SK-N-SH treated with all-trans-retinoic acid at 6 μM for 48 hours (cell line): ENCODE results near the gene ZBTB42.

Source experiments
- ATAC-seq: fragments of 200-7000 bp; cut with Tn5 transposase; 3 replicates; pipeline ENCODE4 v1.9.1; 2020; ENCODE audit warnings: mild to moderate bottlenecking, moderate library complexity
- ARNTL ChIP-seq: fragments of 450-650 bp; formaldehyde crosslinking; IDR thresholded peaks from 2 replicates; pipeline ENCODE4 v1.5.0; 2020; ENCODE audit warnings: low read depth, mild to moderate bottlenecking, moderate library complexity, borderline replicate concordance
- CSDC2 ChIP-seq: fragments of 250-450 bp; sonication (Bioruptor Pico); IDR thresholded peaks from 2 replicates; pipeline ENCODE4 v1.5.0; 2020; ENCODE audit warnings: mild to moderate bottlenecking, moderate library complexity
- ESRRG ChIP-seq: fragments of 250-450 bp; sonication (Bioruptor Pico); IDR thresholded peaks from 2 replicates; pipeline ENCODE4 v1.6.1; 2021; ENCODE audit warnings: mild to moderate bottlenecking
- GLIS3 ChIP-seq: fragments of 250-450 bp; sonication (Bioruptor Pico); IDR thresholded peaks from 2 replicates; pipeline ENCODE4 v1.5.0; 2020; ENCODE audit warnings: mild to moderate bottlenecking, moderate library complexity
- ISL1 ChIP-seq: fragments of 250-450 bp; sonication (Bioruptor Pico); IDR thresholded peaks from 2 replicates; pipeline ENCODE4 v2.1.2; 2022; ENCODE audit warnings: mild to moderate bottlenecking, moderate library complexity
- OSR1 ChIP-seq: fragments of 250-450 bp; sonication (Bioruptor Pico); IDR thresholded peaks from 2 replicates; pipeline ENCODE4 v1.8.0; 2022; ENCODE audit warnings: moderate library complexity, mild to moderate bottlenecking, inconsistent platforms
- POU6F1 ChIP-seq: fragments of 250-450 bp; sonication (Bioruptor Pico); IDR thresholded peaks from 2 replicates; pipeline ENCODE4 v1.8.0; 2021; ENCODE audit warnings: low read depth, mild to moderate bottlenecking, moderate library complexity, borderline replicate concordance
- RARB ChIP-seq: fragments of 250-450 bp; sonication (Bioruptor Pico); IDR thresholded peaks from 2 replicates; pipeline ENCODE4 v1.8.0; 2021; ENCODE audit warnings: mild to moderate bottlenecking, moderate library complexity
- SNAI2 ChIP-seq: fragments of 250-450 bp; sonication (Bioruptor Pico); IDR thresholded peaks from 2 replicates; pipeline ENCODE4 v1.5.0; 2020; ENCODE audit warnings: mild to moderate bottlenecking, moderate library complexity
- TCF4 ChIP-seq: fragments of 250-450 bp; sonication (Bioruptor Pico); IDR thresholded peaks from 2 replicates; pipeline ENCODE4 v1.8.0; 2021; ENCODE audit warnings: mild to moderate bottlenecking, moderate library complexity, borderline replicate concordance
- TOX ChIP-seq: fragments of 250-450 bp; sonication (Bioruptor Pico); IDR thresholded peaks from 2 replicates; pipeline ENCODE4 v1.8.0; 2021; ENCODE audit warnings: mild to moderate bottlenecking, moderate library complexity, borderline replicate concordance
- ZC3H10 ChIP-seq: fragments of 250-450 bp; sonication (Bioruptor Pico); IDR thresholded peaks from 2 replicates; pipeline ENCODE4 v1.5.1; 2021; ENCODE audit warnings: mild to moderate bottlenecking, moderate library complexity
- ZFP3 ChIP-seq: fragments of 250-450 bp; sonication (Bioruptor Pico); IDR thresholded peaks from 2 replicates; pipeline ENCODE4 v1.5.0; 2020; ENCODE audit warnings: mild to moderate bottlenecking, moderate library complexity
- ZFP30 ChIP-seq: fragments of 450-650 bp; formaldehyde crosslinking; IDR thresholded peaks from 2 replicates; pipeline ENCODE4 v1.5.0; 2022; ENCODE audit warnings: mild to moderate bottlenecking, moderate library complexity
- ZNF565 ChIP-seq: fragments of 450-650 bp; formaldehyde crosslinking; conservative IDR thresholded peaks from 2 replicates; pipeline ENCODE4 v1.5.0; 2020; ENCODE audit warnings: low read depth, mild to moderate bottlenecking, moderate library complexity
- ZNF70 ChIP-seq: fragments of 450-650 bp; formaldehyde crosslinking; IDR thresholded peaks from 2 replicates; pipeline ENCODE4 v1.5.0; 2020; ENCODE audit warnings: mild to moderate bottlenecking, moderate library complexity
- ZNF8 ChIP-seq: fragments of 450-650 bp; formaldehyde crosslinking; IDR thresholded peaks from 2 replicates; pipeline ENCODE4 v1.5.0; 2020; ENCODE audit warnings: mild to moderate bottlenecking, moderate library complexity
- TF ChIP-seq, protein P1 (sequence below): fragments of 250-450 bp; sonication (Bioruptor Pico); IDR thresholded peaks from 2 replicates; pipeline ENCODE4 v1.5.1; 2021; ENCODE audit warnings: mild to moderate bottlenecking, moderate library complexity
- TF ChIP-seq, protein P2 (sequence below): fragments of 250-450 bp; sonication (Bioruptor Pico); IDR thresholded peaks from 2 replicates; pipeline ENCODE4 v1.5.1; 2020; ENCODE audit warnings: low read depth, mild to moderate bottlenecking, moderate library complexity
- TF ChIP-seq, protein P3 (sequence below): fragments of 250-450 bp; sonication (Bioruptor Pico); IDR thresholded peaks from 2 replicates; pipeline ENCODE4 v1.8.0; 2020; ENCODE audit warnings: mild to moderate bottlenecking, moderate library complexity, borderline replicate concordance

Gene ZBTB42

DNA sequence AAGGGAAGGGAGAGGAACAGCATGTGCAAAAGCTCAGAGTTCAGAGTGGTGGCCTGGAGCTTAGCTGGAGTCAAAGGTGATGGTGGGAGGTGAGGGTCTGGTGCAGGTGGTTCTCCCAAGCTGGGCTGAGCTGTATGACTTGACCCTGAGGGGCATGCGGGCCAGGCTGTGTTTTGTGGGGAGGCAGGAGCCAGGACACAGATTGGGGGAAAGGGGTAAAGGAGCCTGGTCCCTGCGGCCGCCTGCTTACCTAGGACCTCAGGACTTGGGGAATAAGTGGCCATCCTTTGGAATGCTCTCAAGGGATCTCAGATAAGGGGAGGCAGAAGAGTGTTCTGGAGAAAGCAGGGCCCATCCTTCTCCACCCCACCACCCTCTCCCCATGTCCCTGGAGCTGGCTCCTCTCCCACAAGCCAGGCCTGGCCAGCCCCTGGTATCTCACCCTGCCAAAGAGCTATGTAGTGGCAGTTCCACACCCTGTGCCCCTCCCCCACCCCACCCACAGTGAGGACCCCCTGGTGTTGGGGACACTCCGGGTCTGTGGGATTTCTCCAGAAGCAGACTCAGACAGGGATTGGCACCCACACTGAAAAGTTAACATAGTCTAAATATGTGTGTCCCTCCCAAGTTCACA, 44.2 kb downstream of the ZBTB42 start:
- TF ChIP-seq ZNF70 (no peak), ZNF565 (CRISPR knock-in tag) (no peak), ARNTL (CRISPR knock-in tag) (no peak), POU6F1 (CRISPR knock-in tag) (no peak), OSR1 (no peak), SNAI2 (no peak), ZC3H10 (CRISPR knock-in tag) (no peak), ZFP3 (no peak), ZNF8 (CRISPR knock-in tag) (no peak), TCF4 (CRISPR knock-in tag) (no peak), CSDC2 (CRISPR knock-in tag) (no peak), ZFP30 (no peak)
- ATAC-seq: no peak

DNA sequence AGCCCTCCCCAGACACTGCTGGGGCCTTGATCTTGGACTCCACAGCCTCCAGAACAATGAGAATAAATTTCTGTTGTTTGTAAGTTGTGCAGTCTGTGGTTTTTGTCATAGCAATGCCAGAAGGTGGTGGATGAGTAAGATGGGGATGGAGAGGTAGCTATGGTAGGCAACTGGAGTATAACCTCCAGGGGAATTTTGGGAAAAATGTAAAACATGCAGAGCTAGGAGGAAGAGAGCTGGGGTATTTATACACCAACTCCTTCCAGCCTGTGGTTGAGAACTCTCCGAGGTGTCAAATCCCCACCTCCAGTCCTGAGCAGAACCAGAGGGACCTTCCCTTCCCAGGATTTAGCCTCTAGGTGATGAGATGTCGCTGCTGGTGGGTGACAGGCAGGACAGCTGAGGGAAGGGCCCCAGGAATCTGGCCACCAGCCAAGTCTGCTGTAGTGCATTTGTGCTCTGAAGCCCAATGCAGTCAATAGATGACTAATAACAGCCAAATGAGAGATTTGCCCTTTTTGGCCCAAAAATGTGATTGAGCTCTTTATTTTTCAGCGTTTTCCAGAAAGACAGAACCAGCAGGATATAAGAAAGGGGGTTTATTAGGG, 45.0 kb downstream of the ZBTB42 start:
- ATAC-seq: no peak

DNA sequence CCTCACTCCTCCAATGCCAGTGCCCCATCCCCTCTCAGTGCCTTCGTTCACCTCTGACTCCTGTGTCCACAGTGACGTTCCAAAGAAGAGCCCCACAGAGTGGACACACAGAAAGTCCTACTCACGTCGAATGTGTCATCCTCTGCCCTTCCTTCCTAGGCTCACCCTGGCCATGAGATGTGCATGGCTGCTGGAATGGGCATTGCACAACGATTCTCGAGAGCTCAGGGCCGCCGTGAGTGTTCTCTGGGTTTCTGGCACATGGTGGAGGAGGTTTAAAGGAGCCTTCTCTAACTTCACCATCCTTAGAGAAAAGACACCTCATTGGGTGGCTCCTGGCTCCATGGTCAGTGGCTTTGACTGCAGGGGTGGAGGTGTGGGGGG, 51.4 kb downstream of the ZBTB42 start:
- peak; percentile 13; the same call in 1 of the 3 replicates for ATAC-seq
- TF ChIP-seq ZFP30: no peak
- TF ChIP-seq ZNF8 (CRISPR knock-in tag): no peak
- TF ChIP-seq ESRRG (CRISPR knock-in tag): no peak
- no peak for TF ChIP-seq TCF4 (CRISPR knock-in tag)
- TF ChIP-seq, protein P1, sequence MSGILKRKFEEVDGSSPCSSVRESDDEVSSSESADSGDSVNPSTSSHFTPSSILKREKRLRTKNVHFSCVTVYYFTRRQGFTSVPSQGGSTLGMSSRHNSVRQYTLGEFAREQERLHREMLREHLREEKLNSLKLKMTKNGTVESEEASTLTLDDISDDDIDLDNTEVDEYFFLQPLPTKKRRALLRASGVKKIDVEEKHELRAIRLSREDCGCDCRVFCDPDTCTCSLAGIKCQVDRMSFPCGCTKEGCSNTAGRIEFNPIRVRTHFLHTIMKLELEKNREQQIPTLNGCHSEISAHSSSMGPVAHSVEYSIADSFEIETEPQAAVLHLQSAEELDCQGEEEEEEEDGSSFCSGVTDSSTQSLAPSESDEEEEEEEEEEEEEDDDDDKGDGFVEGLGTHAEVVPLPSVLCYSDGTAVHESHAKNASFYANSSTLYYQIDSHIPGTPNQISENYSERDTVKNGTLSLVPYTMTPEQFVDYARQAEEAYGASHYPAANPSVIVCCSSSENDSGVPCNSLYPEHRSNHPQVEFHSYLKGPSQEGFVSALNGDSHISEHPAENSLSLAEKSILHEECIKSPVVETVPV (CRISPR knock-in tag): no peak
- no peak for TF ChIP-seq RARB
- TF ChIP-seq CSDC2 (CRISPR knock-in tag): no peak
- TF ChIP-seq ZNF70: no peak
- TF ChIP-seq ZC3H10 (CRISPR knock-in tag): no peak
- TF ChIP-seq TOX: no peak
- TF ChIP-seq OSR1: no peak
- TF ChIP-seq SNAI2: no peak
- TF ChIP-seq, protein P2, sequence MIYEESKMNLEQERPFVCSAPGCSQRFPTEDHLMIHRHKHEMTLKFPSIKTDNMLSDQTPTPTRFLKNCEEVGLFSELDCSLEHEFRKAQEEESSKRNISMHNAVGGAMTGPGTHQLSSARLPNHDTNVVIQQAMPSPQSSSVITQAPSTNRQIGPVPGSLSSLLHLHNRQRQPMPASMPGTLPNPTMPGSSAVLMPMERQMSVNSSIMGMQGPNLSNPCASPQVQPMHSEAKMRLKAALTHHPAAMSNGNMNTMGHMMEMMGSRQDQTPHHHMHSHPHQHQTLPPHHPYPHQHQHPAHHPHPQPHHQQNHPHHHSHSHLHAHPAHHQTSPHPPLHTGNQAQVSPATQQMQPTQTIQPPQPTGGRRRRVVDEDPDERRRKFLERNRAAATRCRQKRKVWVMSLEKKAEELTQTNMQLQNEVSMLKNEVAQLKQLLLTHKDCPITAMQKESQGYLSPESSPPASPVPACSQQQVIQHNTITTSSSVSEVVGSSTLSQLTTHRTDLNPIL (CRISPR knock-in tag): no peak
- TF ChIP-seq, protein P3, sequence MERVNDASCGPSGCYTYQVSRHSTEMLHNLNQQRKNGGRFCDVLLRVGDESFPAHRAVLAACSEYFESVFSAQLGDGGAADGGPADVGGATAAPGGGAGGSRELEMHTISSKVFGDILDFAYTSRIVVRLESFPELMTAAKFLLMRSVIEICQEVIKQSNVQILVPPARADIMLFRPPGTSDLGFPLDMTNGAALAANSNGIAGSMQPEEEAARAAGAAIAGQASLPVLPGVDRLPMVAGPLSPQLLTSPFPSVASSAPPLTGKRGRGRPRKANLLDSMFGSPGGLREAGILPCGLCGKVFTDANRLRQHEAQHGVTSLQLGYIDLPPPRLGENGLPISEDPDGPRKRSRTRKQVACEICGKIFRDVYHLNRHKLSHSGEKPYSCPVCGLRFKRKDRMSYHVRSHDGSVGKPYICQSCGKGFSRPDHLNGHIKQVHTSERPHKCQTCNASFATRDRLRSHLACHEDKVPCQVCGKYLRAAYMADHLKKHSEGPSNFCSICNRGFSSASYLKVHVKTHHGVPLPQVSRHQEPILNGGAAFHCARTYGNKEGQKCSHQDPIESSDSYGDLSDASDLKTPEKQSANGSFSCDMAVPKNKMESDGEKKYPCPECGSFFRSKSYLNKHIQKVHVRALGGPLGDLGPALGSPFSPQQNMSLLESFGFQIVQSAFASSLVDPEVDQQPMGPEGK: no peak
- no peak for TF ChIP-seq GLIS3
- no peak for TF ChIP-seq ZNF565 (CRISPR knock-in tag)

More for the DNA sequence above, 45.0 kb downstream of the ZBTB42 start:
- TF ChIP-seq ZFP30 (no peak), SNAI2 (no peak), RARB (no peak), CSDC2 (CRISPR knock-in tag) (no peak), ZNF8 (CRISPR knock-in tag) (no peak), ZC3H10 (CRISPR knock-in tag) (no peak), POU6F1 (CRISPR knock-in tag) (no peak), ISL1 (CRISPR knock-in tag) (no peak), ESRRG (CRISPR knock-in tag) (no peak), GLIS3 (no peak), ZNF70 (no peak), ZNF565 (CRISPR knock-in tag) (no peak)
- TF ChIP-seq, protein P1 (CRISPR knock-in tag): no peak
- TF ChIP-seq, protein P2 (CRISPR knock-in tag): no peak
